Left lobe of liver (tissue), 2 donors: ENCODE measurements around the gene KREMEN2. TPM values are rescaled to one million over a fixed set of nuclear protein-coding genes. Genes with fewer than 3 reads are reported as not detected.
A peak's percentile ranks its signal among the peaks of the same experiment; 100 is the strongest.
"Not testable (repeated sequence)": the region's sequence is repeated elsewhere in the genome, so short reads cannot be mapped to it uniquely, and the experiment has no call there.

Source experiments
- ATAC-seq: fragments of 200-7000 bp; cut with Tn5 transposase; one replicate; pipeline ENCODE4 v1.9.1; 2020; ENCODE audit warnings: mild to moderate bottlenecking, moderate library complexity
- DNase-seq: peaks from one replicate; pipeline ENCODE4 v3.0.0-alpha.2; 2020; ENCODE audit warnings: low spot score
- total RNA-seq: library from RNA; stranded (reverse); gene quantifications from one replicate; pipeline ENCODE4 v1.2.1, GENCODE V29; 2021
- donor health status: DM: no; HTN: no; CAD: no; lungs with moderate emphysema.
- donor health status: DM: no; HTN: yes; CAD: no.

The KREMEN2 gene, protein sequence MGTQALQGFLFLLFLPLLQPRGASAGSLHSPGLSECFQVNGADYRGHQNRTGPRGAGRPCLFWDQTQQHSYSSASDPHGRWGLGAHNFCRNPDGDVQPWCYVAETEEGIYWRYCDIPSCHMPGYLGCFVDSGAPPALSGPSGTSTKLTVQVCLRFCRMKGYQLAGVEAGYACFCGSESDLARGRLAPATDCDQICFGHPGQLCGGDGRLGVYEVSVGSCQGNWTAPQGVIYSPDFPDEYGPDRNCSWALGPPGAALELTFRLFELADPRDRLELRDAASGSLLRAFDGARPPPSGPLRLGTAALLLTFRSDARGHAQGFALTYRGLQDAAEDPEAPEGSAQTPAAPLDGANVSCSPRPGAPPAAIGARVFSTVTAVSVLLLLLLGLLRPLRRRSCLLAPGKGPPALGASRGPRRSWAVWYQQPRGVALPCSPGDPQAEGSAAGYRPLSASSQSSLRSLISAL
- total RNA-seq = not detected

DNA sequence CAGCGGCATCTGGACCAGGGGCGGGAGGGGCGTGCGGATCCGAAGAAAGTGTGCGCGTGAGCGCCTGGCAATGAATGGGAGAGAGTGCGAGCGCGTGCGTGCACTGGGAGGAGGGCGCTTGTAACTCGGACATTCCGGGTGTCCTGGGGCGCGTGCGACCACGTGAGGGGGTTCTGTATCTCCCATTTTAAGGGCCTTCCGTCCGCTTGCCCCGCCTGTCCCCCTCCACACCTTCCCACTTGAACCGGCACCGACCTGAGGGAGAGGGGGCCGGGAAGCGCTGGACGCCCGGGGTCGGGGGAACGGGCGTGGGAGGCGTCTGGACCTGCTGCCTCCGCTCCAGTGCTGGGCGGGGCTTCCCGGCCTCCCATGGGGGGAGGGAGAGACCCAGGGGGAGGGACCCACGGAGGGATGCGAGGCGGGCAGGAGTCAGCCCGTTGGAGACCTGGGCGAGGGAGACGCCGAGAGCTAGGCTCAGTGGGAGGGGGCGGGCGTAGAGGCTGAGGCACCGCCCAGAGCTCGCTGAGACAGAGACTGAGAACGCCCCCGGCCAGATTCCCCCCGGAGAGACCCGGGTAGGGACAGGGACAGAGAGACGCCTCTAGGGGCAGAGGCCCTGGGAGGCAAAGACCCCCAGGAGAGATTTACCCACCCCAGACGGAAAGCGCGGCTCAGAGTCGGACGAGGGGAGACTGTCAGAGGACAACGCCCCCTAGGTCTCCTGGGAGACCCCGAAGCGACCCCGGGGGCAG, at the start of gene KREMEN2:
TSS of gene KREMEN2 (plus strand) at position 553 of the 752 bp plus-strand sequence. CDS start 246 bp downstream, outside the sequence.
- DNase-seq (peak; percentile 39), ATAC-seq (no peak)

DNA sequence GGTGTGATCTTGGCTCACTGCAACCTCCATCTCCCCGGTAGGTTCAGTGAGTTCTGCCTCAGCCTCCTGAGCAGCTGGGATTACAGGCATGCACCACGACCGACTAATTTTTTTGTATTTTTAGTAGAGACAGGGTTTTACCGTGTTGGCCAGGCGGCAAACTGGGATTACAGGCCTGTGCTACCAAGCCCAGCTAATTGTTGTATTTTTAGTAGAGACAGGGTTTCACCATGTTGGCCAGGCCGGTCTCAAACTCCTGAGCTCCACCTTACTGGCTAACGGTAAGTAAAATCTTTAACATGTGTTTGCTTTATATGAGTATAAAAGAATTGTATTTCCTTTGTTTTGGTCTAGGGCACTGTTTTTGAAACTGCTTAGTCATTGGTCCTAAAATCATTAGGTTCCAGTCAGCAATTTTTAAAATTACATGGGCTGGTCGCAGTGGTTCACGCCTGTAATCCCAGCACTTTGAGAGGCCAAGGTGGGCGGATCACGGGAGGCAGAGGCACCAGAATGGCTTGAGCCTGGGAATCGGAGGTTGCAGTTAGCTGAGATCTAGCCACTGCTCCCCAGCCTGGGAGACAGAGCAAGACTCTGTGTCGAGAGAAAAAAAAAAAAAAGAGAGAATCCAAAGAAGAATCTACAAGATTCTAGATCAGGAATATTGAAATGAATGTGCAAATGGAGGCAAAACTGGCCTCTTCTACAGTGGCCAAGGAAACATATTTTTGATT, 48.7 kb upstream of the KREMEN2 start:
- DNase-seq (no peak), ATAC-seq (no peak)

DNA sequence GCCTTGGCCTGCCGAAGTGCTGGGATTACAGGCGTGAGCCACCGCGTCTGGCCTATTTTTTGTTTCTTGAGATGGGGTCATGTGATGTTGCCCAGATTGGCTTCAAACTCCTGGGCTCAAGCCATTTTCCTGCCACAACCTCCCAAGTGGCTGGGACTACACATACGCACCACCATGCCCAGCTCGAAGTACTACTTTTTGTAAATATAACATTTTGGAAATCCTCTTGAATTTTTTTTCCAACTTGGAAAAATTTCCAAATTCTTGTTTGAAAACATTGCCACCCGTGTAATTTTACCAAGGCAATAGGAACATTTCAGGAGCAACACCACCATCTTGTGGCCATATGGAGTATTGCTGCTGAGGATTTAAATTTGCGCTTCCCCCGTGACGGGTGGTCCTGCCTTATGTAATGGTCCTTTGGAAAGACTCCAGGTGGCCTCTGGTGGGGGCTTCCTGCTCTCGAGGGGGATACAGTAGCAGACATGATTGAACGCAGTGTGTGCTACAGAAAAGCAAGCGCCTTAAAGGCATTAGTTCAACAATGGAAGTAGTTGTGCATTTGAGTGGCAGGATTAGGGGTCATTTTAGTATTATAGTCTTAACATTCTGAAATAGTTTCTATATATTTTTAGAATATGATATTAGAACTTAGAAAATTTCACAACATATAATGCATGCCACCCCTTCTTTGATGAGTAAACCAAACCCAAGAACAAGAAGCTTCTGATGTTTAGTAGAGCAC, 44.4 kb upstream of the KREMEN2 start:
- ATAC-seq (peak; percentile 92), DNase-seq (no peak)

DNA sequence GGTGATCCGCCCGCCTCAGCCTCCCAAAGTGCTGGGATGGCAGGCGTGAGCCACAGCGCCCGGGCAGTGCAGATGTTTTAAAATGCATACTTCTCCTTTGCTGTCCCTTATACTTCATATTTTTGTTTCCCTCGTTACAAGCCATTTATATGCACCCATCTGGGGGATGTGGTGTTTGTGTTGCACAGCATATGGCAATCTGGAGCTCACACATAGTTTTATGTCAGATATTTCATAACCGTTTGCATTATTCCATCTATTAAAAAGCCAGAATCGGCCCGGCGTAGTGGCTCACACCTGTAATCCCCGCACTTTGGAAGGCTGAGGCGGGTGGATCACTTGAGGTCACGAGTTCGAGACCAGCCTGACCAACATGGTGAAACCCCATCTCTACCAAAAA, 40.6 kb upstream of the KREMEN2 start:
- no peak for ATAC-seq
- DNase-seq = no peak

DNA sequence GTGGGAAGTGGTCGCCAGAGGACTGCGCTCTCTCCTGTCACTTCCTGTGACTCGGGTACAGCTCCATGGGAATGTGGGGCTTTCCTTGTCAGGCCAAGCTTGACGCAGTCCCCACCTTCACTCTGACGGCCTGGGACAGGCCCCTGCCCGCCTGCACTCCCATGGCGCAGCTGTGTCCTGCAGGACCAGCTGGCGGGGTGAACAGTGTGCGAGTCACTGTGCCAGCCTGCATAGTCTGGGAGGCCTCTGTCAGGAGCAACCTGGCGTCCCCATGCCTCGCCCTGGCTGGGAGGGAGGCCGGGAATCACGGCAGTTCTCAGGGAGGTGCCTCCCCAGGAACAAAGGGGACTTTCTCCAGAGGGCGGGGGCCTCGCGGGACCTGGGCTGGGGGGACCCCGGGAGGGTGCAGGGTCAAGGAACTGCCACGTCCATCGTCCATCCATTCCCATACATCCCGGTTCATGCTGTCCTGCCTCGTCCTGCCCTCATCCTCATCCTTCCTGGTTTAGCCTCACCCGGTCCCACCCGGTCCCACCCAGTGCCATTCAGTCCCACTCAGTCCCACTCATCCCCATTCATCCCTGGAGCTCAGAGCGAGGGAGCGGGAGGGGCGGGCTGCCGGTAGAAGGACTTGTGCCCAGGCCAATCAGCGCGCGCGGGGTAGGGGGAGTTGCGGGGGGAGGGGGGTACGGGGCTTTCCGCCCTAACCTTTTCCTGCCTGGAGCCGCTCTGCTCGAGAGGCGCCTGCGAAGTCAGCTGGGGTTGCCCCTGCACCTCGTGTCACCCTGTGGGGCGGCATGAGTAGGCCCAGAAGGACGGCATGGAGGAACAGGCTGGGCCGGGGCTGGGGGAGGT, 38.9 kb upstream of the KREMEN2 start:
- ATAC-seq = no peak
- no peak for DNase-seq

DNA sequence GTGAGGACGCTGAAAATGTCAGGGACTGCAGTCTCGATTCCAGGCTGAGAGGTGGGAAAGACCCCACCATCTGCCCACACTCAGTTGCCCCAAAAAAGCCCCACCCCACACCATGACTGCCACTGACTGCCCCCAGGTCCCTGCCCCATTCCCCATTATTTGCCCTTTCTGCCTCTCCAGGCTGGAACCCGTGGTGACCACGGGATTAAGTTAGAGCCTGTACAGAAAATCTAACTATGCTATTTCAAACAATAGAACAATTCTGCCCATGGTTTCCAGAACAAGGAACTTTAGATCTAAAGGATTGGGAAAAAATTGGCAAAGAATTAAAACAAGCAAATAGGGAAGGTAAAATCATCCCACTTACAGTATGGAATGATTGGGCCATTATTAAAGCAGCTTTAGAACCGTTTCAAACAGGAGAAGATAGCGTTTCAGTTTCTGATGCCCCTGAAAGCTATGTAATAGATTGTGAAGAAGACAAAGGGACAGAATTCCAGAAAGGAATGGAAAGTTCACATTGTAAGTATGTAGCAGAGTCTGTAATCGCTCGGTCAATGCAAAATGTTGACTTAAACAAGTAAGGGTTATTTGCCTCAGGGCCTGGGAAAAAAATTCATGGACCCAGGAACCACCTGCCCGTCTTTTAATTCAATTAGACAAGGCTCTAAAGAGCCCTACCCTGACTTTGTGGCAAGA, 38.0 kb upstream of the KREMEN2 start:
- DNase-seq (no peak), ATAC-seq (no peak)

DNA sequence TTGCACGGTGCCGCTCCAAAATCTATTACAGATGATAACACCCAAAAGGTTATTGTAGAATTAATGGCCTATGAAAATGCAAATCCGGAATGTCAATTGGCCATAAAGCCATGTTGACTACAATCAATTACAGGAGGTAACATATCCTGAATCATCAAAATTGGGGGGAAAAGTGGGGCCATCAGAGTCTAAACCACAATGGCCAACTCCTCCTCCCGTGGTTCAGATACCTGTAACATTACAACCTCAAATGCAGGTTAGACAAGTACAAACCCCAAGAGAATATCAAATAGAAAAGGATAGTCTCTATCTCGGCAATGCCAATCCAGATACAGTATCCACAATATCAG, 37.5 kb upstream of the KREMEN2 start:
- no peak for DNase-seq
- no peak for ATAC-seq

DNA sequence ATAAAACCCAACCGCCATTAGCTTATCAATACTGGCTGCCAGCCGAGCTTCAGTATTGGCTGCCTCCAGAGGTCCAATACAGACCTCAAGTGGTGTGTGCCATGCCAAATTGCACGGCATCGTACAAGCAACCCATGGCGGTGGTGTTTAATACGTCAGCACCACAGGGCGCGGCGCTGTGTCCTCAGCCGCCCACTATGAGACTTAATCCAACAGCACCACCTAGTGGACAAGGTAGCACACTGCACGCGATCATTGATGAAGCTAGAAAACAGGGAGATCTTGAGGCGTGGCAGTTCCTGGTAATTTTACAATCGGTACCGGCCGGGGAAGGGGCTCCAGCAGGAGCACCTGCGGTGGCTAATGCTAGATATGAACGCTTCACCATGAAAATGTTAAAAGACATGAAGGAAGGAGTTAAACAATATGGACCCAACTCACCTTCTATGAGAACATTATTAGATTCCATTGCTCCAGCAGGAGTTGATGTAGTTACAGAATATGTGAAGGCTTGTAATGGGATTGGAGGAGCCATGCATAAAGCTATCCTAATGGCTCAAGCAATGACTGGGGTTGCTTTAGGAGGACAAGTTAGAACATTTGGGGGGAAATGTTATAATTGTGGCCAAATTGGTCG, 36.9 kb upstream of the KREMEN2 start:
- DNase-seq = peak; percentile 75
- peak; percentile 99 for ATAC-seq

DNA sequence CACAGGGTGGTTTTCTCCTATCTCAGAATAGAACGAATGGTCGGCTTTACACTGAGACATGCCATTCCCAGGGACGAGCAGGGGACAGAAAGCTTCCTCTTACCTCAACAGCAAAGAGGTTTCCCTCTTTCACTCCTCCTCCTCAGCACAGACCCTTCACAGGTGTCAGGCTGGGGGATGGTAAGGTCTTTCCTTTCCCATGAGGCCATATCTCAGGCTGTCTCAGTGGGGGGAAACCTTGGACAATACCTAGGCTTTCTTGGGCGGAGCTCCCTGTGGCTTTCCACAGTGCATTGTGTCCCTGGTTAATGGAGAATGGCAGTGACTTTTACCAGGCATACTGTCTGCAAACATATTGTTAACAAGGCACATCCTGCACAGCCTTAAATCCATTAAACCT, 35.9 kb upstream of the KREMEN2 start:
- not testable (repeated sequence) for ATAC-seq, DNase-seq

DNA sequence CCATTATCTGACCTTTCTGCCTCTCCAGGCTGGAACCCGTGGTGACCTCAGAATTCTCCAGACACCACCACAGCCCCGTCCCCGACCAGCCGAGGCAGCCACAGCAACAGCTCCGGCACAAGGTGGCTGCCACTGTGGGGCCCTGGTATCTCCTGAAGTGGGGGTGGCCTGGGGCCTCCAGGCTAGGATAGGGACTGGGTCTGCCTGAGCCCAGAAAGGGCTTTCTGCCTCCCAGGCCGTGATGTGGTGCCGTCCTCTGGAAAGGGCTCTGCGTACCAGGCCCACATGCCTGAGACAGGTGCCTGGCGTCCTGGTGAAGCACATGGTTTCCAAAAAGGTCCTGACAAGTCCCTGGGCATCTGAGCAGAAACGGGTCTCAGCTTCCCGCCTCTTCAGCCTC, 35.3 kb upstream of the KREMEN2 start:
- ATAC-seq (no peak), DNase-seq (no peak)

DNA sequence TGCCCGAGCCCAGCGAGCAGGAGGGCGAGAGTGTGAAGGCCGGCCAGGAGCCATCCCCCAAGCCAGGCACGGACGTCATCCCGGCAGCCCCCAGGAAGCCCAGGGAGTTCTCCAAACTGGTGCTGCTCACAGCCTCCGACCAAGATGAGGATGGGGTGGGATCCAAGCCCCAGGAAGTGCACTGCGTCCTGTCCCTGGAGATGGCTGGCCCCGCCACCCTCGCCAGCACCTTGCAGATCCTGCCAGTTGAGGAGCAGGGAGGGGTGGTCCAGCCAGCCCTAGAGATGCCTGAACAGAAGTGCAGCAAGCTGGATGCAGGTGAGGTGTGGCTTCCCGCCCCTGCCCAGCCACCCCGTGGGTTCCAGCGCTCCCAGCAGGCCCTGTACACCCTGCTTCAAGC, 34.4 kb upstream of the KREMEN2 start:
- DNase-seq = no peak
- ATAC-seq = no peak

DNA sequence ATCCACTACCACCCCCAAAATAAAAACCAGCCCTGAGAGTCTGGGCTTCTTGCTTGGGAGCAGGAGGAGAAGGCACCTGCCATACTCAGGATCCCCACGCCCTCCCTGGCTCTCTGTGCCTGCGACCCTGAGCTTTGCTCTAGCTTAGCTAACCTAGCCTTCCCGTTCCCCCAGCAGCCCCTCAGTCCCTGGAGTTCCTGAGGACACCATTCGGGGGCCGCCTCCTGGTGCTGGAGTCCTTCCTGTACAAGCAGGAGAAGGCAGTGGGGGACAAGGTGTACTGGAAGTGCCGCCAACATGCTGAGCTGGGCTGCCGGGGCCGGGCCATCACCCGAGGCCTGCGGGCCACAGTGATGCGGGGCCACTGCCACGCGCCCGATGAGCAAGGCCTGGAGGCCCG, 33.8 kb upstream of the KREMEN2 start:
- DNase-seq = no peak
- no peak for ATAC-seq

DNA sequence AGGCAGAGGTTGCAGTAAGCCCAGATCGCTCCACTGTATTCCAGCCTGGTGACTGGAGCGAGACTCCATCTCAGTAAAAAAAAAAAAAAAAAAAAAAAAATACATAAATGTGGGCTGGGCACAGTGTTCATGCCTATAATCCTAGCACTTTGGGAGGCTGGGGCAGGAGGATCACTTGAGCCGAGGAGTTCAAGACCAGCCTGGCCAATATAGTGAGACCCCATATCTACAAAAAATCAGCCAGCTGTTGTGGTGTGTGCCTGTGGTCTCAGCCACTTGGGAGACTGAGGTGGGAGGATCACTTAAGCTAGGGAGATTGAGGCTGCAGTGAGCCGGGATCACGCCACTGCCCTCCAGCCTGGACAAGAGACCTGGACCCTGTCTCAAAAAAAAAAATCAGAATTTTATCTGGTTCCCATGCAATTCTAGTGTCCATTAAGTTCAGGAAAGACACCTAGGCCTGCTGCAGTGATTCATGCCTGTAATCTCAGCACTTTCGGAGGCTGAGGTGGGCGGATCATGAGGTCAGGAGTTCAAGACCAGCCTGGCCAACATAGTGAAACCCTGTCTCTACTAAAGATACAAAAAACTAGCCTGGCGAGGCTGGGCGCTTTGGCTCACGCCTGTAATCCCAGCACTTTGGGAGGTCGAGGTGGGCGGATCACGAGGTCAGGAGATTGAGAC, 32.7 kb upstream of the KREMEN2 start:
- ATAC-seq, DNase-seq: not testable (repeated sequence)

DNA sequence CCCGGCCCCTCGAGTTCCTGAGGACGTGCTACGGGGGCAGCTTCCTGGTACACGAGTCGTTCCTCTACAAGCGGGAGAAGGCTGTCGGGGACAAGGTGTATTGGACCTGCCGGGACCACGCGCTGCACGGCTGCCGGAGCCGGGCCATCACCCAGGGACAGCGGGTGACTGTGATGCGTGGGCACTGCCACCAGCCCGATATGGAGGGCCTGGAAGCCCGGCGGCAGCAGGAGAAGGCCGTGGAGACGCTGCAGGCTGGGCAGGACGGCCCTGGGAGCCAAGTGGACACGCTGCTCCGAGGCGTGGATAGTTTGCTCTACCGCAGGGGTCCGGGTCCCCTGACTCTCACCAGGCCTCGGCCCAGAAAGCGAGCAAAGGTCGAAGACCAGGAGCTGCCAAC, 30.9 kb upstream of the KREMEN2 start:
- ATAC-seq = no peak
- no peak for DNase-seq

DNA sequence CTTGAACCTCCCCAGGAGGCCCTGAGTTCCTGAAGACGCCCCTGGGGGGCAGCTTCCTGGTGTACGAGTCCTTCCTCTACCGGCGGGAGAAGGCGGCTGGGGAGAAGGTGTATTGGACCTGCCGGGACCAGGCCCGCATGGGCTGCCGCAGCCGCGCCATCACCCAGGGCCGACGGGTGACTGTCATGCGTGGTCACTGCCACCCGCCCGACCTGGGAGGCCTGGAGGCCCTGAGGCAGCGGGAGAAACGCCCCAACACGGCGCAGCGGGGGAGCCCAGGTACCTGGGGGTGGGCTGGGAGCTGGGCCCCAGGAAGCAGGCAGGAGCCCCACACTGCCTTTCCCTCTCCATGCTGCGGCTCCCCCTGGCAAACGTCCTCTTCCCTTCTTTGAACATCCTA, 30.4 kb upstream of the KREMEN2 start:
- no peak for DNase-seq
- ATAC-seq = no peak

DNA sequence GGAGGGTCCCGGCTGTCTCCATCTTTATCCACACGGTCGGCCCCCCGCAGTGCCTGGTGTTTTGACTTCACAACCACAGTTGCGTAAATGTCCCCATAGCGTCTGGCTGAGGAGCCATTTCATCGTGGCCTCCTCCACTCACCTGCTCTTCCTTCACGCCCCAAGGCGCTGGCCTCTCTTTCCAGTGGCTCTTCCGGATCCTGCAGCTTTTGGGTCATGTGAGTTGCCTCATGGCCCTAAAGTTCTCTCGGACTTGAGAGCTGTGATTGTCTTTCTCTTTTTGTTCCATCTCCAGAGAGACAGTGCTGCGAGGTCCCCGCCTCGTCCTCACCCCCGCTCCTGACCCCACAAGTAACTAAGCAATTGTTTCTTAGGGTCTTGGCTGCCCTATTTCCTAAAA, 29.6 kb upstream of the KREMEN2 start:
- no peak for DNase-seq
- ATAC-seq = no peak

DNA sequence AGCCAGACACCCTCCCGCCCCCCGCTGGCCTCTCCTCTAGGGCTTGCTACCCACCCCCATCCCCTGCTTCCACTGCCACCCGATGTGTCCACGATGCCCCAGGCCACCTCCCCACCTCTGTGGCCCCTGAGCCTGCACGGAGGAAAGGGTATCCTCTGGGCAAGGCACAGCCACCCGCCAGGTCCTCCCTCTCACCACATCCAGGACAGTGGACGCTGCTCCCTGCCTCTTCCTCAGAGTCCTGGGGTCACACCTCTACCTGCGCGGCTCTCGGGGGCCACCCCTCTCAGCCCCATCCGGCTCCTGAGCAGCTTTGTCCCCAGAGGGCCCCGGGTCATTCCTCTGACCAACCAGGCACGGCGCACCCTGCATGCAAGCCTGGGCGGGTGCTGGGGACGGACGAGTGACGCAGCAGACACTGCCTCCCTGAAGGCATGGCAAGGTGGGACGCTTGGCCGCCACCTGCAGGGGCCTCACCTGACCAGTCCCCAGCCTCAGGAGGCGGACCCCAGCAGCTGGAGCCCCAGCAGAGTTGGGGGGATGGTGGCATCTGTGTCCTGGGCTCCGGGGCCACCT, 27.6 kb upstream of the KREMEN2 start:
- no peak for DNase-seq
- ATAC-seq = no peak

DNA sequence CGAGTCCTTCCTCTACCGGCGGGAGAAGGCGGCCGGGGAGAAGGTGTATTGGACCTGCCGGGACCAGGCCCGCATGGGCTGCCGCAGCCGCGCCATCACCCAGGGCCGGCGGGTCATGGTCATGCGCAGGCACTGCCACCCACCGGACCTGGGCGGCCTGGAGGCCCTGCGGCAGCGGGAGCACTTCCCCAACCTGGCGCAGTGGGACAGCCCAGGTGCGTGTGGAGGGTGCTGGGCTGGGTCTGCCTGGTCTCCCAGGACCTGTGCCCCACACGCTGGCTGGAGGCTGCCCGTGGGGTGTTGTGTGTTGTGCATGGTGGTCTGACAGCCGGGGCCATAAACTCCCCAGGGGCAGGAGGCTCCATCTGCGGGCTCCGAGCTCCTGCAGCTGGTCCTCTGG, 26.9 kb upstream of the KREMEN2 start:
- no peak for ATAC-seq
- DNase-seq = no peak
